ENCODE measurements around the gene FMNL2. TPM values are rescaled to one million over a fixed set of nuclear protein-coding genes. Genes with fewer than 3 reads are reported as not detected.
"Not testable (repeated sequence)": the region's sequence is repeated elsewhere in the genome, so short reads cannot be mapped to it uniquely, and the experiment has no call there.

The FMNL2 gene
- total and polyA plus RNA-seq, 11 donors, result 4.7 to 19.4 (median 5.5) TPM

DNA sequence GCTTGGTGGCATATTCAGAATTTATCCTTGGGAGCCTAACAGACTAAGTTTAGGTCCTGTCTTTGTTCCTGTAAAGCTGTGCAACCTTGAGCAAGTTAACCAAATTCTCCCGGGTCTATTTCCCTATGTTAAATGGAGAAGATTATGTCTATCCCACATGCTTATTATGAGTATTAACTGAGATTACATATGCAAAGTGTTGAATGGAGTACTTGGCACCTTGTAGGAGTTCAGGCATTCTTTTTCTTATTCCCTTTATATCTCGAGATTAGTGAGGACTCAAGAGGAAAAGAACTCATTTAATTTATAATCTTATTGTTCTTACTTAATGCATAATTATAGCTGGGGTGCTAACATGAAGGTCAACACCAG is 184.6 kb downstream of the FMNL2 start:
- H3K36me3 ChIP-seq, result no peaks in the 10 kb centered on the region
- no peak overlapping the region for H3K27ac ChIP-seq
- no peak for DNase-seq
- no peak for ATAC-seq
- no peaks in the 10 kb centered on the region for H3K27me3 ChIP-seq
- H3K4me3 ChIP-seq, result no peak overlapping the region
- H3K4me1 ChIP-seq, result peaks cover 0 to 14% (median 0%) of the 10 kb centered on the region in 12 donors
- 31 to 65% (median 56%) methylated on average over 2 of the region's 2 CpGs for WGBS, 4 donors
- intact Hi-C loops (cut with DNase I), result no loop called here
- H3K9me3 ChIP-seq, result no peaks in the 10 kb centered on the region
- TF ChIP-seq POLR2A (IDR thresholded peaks at IDR 0.05) (no peak), CTCF (IDR thresholded peaks at IDR 0.05) (no peak)

DNA sequence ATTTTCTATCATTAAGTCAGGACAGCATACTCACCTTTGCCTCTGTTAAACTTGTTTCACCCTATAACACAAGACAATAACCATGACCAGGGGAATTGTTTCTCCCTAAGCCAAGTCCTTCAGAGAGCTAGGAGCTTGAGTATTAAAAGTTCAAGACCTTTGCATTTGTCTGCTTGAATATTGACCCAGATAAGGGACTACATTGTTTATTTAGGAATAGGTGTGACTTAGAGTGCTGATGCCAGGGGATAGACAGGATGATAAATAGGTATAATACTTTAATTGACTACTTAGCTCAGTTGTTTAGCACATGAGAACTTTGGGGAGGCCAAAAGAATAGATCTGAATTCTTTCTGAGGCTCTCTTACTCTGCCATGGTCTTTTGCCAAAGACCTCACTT is 185.8 kb downstream of the FMNL2 start:
- ATAC-seq (no peak), DNase-seq (no peak)
- Histone ChIP-seq H3K36me3 (no peaks in the 10 kb centered on the region), H3K27me3 (no peaks in the 10 kb centered on the region), H3K27ac (no peak overlapping the region), H3K4me3 (no peak overlapping the region), H3K9me3 (no peaks in the 10 kb centered on the region), H3K4me1 (peaks cover 0 to 20% (median 5%) of the 10 kb centered on the region in 12 donors)
- intact Hi-C loops (cut with DNase I), result no loop called here
- TF ChIP-seq CTCF (IDR thresholded peaks at IDR 0.05), result no peak
- no peak for TF ChIP-seq POLR2A (IDR thresholded peaks at IDR 0.05)

GRCh38 chr2:152522446-152522845 is 187.5 kb downstream of the FMNL2 start:
- H3K36me3 ChIP-seq; ATAC-seq; H3K4me3 ChIP-seq; H3K27ac ChIP-seq; DNase-seq; intact Hi-C loops (cut with DNase I); H3K9me3 ChIP-seq; H3K27me3 ChIP-seq: not testable (repeated sequence)
- 61 to 92% (median 79%) methylated on average over 3 of the region's 3 CpGs for WGBS, 4 donors
- peaks cover 0 to 26% (median 8%) of the 10 kb centered on the region in 12 donors for H3K4me1 ChIP-seq

DNA sequence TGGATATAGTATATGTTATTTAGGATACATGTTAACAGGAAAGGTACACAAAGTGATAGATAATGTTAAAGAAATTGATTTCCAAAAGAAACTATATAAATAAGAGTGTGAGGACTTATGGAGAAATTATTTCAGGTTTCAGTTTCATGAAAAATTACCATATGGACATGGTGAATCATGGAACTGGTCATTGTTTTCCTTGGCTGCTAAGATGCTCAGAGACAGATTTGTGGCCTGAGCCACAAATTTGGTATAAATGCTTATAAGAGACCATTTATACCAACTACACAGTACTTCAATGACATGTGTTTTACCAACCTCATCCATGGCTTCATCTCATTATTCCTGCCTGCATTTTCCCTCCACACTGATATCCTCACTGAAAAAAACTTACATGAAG is 188.1 kb downstream of the FMNL2 start:
- Histone ChIP-seq H3K4me1 (peaks cover 0 to 26% (median 8%) of the 10 kb centered on the region in 12 donors), H3K9me3 (no peaks in the 10 kb centered on the region), H3K36me3 (no peaks in the 10 kb centered on the region), H3K27me3 (no peaks in the 10 kb centered on the region), H3K27ac (no peak overlapping the region), H3K4me3 (no peak overlapping the region)
- TF ChIP-seq POLR2A (IDR thresholded peaks at IDR 0.05) (no peak), CTCF (IDR thresholded peaks at IDR 0.05) (no peak)
- no peak for DNase-seq
- no peak for ATAC-seq
- intact Hi-C loops (cut with DNase I), result no loop called here

- 43 to 61% (median 45%) methylated on average over 6 of the region's 6 CpGs for WGBS, 4 donors
- peak in 3 of 4 donors; percentile 72 to 81 (median 80) for ATAC-seq
- H3K27ac ChIP-seq, result no peak overlapping the region
- H3K36me3 ChIP-seq, result no peaks in the 10 kb centered on the region
- H3K4me3 ChIP-seq, result no peak overlapping the region
- peaks cover 0 to 21% (median 6%) of the 10 kb centered on the region in 12 donors for H3K4me1 ChIP-seq
- intact Hi-C loops (cut with DNase I), result no loop called here
- no peaks in the 10 kb centered on the region for H3K9me3 ChIP-seq
- no peak for TF ChIP-seq CTCF (IDR thresholded peaks at IDR 0.05)
- no peak for TF ChIP-seq POLR2A (IDR thresholded peaks at IDR 0.05)
- no peaks in the 10 kb centered on the region for H3K27me3 ChIP-seq
- DNase-seq, result peak in 4 of 5 donors; percentile 26 to 59 (median 40)
Measured at GRCh38 chr2:152525277-152525838, 190.4 kb downstream of the FMNL2 start.

Data from heart left ventricle (tissue), 16 donors.